GM13977 (cell line): ENCODE measurements around the gene GMNC.
"Not testable (repeated sequence)": the region's sequence is repeated elsewhere in the genome, so short reads cannot be mapped to it uniquely, and the experiment has no call there.

ENCODE experiments used
- DNase-seq: peaks from one replicate; pipeline ENCODE4 v3.0.0; 2012; ENCODE audit warnings: low spot score
- in situ Hi-C: fragments of 300-500 bp; cut with MboI; formaldehyde crosslinking; loops from one replicate; pipeline ENCODE4 v1.12.0; 2022; ENCODE audit warnings: low sequenced_read_pairs, low pct_unique_long_range_greater_than_20kb, mixed read lengths, inconsistent platforms; ENCODE audit not compliant: unreplicated experiment
- TF ChIP-seq, protein P1 (sequence below): IDR thresholded peaks from 2 replicates; pipeline ENCODE4 v1.5.1; 2012; ENCODE audit warnings: mild to moderate bottlenecking, control low read depth; ENCODE audit not compliant: insufficient read depth; ENCODE audit errors: extremely low read depth, missing control alignments

GMNC gene

DNA sequence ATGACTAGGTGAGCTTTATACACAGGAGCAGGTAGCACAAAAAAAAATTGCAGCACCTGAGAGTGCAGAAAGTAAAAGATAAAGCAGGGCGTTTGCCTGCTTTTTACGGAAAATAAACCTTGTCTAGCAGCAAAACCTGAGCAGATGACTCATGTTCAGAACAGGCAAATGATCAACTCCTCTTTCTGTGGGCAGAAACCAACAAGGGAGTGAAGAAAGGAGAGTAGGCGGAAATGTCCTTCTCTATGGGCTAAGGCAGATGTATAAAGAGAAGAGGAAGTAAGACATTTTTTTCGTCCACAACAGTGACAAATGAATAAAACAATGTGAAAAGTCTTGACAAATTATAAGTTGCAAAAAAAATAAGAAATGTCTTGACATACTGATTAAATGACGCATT lies 24.5 kb upstream of the GMNC start:
- TF ChIP-seq, protein P1, sequence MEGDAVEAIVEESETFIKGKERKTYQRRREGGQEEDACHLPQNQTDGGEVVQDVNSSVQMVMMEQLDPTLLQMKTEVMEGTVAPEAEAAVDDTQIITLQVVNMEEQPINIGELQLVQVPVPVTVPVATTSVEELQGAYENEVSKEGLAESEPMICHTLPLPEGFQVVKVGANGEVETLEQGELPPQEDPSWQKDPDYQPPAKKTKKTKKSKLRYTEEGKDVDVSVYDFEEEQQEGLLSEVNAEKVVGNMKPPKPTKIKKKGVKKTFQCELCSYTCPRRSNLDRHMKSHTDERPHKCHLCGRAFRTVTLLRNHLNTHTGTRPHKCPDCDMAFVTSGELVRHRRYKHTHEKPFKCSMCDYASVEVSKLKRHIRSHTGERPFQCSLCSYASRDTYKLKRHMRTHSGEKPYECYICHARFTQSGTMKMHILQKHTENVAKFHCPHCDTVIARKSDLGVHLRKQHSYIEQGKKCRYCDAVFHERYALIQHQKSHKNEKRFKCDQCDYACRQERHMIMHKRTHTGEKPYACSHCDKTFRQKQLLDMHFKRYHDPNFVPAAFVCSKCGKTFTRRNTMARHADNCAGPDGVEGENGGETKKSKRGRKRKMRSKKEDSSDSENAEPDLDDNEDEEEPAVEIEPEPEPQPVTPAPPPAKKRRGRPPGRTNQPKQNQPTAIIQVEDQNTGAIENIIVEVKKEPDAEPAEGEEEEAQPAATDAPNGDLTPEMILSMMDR: no peak
- in situ Hi-C loops: loop anchor here (25.0 kb wide), 1 partner anchor 175 kb away; no protein-coding TSS in a partner anchor
- DNase-seq: peak; percentile 17

DNA sequence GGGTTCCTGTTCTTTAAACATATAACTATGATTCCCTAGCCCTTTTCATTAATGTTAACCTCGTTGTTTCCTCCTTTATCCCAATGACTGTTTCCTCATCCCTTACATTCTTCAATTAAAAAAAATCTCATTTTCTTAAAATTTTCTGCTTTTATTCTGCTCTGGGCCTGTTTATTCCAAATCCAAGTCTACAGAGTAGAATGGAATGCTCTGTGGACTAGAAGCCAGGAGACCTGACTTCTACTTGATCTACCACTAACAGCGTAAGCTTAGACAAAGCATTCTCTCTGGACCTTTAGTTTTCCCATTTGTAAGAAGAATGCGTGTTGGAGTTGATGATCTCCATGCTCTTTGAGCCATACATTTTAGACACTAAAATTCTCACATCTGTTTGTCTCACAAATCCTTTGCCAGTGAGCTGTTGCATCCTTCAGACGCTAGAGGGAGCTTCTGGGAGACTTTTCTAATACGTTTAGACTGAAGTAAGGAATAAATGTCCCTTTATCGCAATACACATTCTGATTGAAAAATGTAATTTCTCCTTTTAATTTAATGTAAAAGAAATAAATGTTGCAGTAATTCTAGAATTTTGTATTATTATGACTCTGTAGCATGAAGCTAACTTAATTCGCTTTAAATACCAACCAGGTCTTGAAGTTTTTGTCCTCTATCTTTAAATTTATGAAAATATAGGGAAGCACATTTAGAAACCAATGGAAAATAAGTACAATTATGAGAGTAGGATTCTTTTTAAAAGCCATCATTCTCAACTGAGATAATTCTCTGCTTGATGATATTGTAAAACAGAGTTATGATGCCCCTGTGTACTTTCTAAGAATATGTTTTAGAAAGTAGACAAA lies 21.7 kb upstream of the GMNC start:
- in situ Hi-C loops: loop anchor here (25.0 kb wide), 1 partner anchor 178 kb away; no protein-coding TSS in a partner anchor
- TF ChIP-seq, protein P1: peak; percentile 88
- peak; percentile 42 for DNase-seq

DNA sequence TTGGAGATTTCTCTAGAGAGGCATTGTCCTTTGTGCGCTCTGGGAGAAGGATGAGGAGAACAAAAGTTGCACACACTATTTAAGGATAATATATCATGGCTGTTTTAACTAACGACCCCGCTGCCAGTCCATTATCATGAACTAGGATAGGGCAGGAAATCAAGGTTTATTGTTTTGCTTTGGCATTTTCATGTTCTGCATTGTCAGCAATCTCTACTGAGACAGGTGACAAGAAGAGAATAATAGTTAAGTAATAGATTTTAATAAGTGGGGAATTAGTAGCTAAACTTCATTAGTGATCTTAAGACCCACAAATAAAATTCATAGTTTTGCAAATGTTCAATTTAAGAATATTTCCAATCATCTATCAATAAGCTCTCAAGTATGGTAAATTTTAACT lies 20.6 kb upstream of the GMNC start:
- in situ Hi-C loops: loop anchor here (25.0 kb wide), 1 partner anchor 179 kb away; no protein-coding TSS in a partner anchor
- TF ChIP-seq, protein P1: no peak
- DNase-seq: no peak

DNA sequence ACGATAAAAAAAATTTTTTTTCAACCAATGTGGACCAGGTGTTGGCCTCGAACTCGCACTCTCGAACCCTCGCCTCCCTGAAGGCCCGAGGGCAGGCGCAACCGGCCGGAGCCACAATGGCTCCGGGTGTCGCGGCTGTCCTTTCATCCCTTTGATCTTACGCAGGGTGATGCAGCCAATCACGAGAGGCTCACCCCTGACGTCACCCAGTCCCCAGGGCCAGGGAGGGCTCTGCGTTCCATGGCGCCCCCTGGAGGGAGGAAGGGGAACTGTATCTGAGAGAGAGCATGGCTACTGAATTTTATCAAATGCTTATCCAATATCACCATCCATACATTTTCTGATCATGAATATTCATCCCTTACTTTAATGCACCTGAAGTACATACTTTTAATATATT lies 15.4 kb upstream of the GMNC start:
- TF ChIP-seq, protein P1: peak; percentile 44
- in situ Hi-C loops: loop anchor here (25.0 kb wide), 1 partner anchor 184 kb away; no protein-coding TSS in a partner anchor
- DNase-seq: no peak

DNA sequence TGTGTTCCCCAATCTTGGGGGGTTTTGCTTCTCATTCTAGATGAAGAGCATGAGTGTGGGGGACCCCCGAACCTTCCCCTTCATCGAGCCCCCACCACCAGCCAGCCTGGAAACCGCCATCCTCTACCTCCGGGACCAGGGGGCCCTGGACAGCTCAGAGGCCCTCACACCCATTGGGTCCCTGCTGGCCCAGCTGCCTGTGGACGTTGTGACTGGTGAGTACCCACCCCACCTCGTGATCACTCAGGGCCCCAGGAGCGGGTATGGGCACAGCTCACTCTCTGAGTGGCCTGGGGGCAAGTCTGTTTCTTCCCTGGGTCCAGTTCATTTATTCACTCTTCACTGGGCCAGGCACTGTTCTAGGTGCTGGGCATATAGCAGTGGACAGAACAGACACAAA lies 13.9 kb upstream of the GMNC start:
- in situ Hi-C loops: loop anchor here (25.0 kb wide), 1 partner anchor 186 kb away; no protein-coding TSS in a partner anchor
- not testable (repeated sequence) for DNase-seq

DNA sequence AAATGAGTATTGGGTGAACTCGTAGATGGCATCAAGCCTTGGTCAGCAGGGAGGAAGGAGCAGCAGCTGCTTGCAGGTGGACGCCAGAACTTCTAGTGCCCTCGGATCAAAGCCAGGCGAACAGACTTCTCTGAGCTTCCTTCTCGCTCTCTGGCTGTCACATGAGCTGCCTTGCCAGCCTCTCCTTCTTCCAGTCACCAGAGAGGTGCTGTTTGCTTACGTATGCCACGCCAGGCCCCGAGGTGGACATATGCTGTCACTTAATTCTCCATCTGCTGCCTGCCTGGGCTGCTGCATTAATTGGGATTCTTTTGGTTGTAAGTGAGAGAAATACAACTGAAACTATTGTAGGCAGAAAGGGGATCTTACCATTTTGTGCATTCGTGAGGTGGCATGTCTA lies 12.6 kb upstream of the GMNC start:
- in situ Hi-C loops: loop anchor here (25.0 kb wide), 1 partner anchor 187 kb away; no protein-coding TSS in a partner anchor

DNA sequence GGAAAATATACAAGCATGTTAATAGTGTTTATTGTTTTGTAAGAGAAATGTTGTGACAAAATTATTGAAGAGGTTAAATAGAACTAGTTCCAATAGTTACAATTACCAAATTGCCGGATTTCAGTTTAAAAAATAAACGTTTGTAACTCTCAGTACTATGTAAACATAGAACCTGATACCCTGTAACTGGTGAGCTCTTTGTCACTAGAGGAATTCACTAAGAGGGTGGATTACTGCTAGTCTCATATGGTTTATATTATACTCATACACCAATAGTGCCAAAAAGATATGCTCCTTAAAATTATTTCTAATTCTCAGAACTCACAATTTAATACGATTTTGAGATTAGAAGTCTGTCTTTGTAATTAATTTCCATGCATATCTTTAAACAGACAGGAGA lies 7.6 kb upstream of the GMNC start:
- no peak for DNase-seq
- in situ Hi-C loops: no loop called here
- TF ChIP-seq, protein P1: no peak

More for the DNA sequence above, 12.6 kb upstream of the GMNC start:
- DNase-seq: not testable (repeated sequence)
